ENCODE measurements around the gene LFNG.

The LFNG gene

DNA sequence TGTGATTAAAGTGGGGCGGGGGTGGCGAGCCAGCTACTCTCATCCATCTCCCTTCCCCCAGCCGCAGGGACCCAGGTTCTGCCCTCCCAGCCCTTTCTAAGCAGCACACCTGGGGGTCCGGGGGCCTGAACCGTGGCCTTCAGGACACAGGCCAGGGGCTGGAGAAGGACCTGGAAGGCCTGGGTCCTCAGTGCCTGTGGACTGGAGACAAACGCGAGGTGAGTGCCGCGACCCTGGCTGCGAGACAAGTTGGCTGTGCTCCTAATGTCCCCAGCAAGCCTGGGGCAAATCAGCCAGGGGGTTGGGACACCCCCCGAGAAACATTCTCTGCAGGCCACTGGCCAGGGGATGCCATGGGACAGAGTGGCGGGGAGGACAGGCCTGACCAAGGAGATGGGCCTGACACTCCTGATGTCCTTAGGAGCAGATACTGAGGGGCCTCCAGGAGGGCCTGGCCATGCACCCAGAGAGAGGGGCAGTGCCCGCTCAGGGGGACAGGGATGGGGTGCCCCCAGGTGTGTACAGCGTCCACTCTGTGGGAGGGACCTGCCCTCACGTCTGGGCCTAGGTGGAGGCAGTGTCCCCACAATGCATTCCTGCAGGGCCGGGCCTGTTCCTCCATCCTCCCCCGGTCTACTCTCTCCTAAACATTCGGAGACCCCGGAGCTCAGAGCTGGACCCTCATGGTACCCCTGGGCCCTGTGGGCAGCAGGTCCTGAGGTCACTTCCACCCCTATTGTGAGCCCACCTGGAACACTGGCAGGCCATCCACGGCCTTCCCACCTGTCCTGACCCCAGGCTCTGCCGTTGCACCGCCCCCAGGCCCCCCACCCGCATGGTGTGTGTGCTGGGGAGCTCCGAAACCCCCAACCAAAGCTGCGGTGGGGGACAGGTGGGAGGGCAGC is 22.7 kb downstream of the LFNG start:
- no peak overlapping the region for H3K4me2 ChIP-seq (ENCODE audit: low read length)
- no peak overlapping the region for H2AFZ ChIP-seq (ENCODE audit: low read depth, low read length)
- H3K9ac ChIP-seq (ENCODE audit: low read length) = no peak overlapping the region
- no peaks in the 10 kb centered on the region for H3K4me1 ChIP-seq (ENCODE audit: low read length)
- TF ChIP-seq, protein P1, sequence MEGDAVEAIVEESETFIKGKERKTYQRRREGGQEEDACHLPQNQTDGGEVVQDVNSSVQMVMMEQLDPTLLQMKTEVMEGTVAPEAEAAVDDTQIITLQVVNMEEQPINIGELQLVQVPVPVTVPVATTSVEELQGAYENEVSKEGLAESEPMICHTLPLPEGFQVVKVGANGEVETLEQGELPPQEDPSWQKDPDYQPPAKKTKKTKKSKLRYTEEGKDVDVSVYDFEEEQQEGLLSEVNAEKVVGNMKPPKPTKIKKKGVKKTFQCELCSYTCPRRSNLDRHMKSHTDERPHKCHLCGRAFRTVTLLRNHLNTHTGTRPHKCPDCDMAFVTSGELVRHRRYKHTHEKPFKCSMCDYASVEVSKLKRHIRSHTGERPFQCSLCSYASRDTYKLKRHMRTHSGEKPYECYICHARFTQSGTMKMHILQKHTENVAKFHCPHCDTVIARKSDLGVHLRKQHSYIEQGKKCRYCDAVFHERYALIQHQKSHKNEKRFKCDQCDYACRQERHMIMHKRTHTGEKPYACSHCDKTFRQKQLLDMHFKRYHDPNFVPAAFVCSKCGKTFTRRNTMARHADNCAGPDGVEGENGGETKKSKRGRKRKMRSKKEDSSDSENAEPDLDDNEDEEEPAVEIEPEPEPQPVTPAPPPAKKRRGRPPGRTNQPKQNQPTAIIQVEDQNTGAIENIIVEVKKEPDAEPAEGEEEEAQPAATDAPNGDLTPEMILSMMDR (IDR thresholded peaks at IDR 0.05; ENCODE audit: low read depth, low read length) = no peak
- TF ChIP-seq EZH2phosphoT487 (IDR thresholded peaks at IDR 0.05; ENCODE audit: low read depth) = no peak
- no peaks in the 10 kb centered on the region for H4K20me1 ChIP-seq (ENCODE audit: insufficient read depth, low read length)
- no peaks in the 10 kb centered on the region for H3K9me3 ChIP-seq (ENCODE audit: insufficient read depth, low read length)
- no peak overlapping the region for H3K27ac ChIP-seq (ENCODE audit: low read length)
- H3K4me3 ChIP-seq (ENCODE audit: low read length) = no peak overlapping the region
- peaks cover 10% of the 10 kb centered on the region for H3K36me3 ChIP-seq (replicated peaks; ENCODE audit: low read depth, low read length)
- no peaks in the 10 kb centered on the region for H3K27me3 ChIP-seq (ENCODE audit: low read depth, low read length)
- H3K79me2 ChIP-seq (ENCODE audit: low read length) = no peaks in the 10 kb centered on the region

DNA sequence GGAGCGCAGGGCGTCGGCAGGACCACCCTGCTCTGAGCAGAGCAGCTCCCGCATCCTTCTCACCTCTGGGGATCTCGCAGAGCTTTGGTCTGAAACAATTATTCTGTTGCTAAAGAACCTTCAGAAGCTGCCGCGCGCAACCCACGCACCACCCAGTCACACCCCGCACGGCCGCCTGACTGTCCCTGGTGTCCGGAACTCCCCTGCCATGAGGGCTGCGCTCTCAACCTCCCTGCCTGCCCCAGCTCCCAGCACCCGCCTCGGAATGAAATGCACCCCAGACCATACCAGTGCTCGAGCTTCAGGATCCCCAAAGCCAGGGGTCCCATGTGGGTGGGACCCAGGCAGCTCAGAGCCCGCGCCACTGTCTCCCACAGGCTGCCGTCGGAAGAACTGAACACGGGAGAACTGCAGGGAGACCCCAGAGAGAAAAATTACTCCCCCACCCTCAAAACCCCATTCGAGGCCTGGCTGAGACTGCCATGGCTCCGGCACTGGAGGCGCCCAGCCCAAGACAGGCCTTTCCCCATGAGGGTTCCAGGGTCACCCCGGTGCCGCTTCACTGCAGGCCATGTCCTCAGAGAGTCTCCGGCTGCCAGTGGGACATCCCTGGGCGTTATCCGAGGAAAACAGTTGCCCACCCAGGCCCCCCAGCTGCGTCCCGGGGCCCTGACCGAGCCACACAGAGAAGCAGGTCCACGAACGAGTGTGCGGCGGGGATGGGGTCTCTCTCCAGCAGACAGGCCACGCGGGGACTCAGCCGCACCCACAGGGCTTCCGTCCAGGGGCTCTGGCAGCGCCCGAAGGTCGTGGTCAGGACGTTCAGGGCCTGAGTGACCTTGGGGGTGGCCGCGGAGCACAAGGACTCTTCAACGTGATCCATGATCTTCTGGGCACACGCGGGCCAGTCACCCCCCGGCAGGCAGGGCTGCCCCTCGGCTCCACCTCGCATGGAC is 23.6 kb downstream of the LFNG start:
- no peak overlapping the region for H3K9ac ChIP-seq (ENCODE audit: low read length)
- no peak overlapping the region for H3K4me2 ChIP-seq (ENCODE audit: low read length)
- H3K4me1 ChIP-seq (ENCODE audit: low read length) = no peaks in the 10 kb centered on the region
- H3K27me3 ChIP-seq (ENCODE audit: low read depth, low read length) = no peaks in the 10 kb centered on the region
- no peak for TF ChIP-seq EZH2phosphoT487 (IDR thresholded peaks at IDR 0.05; ENCODE audit: low read depth)
- TF ChIP-seq, protein P1 (IDR thresholded peaks at IDR 0.05; ENCODE audit: low read depth, low read length) = no peak
- no peak overlapping the region for H2AFZ ChIP-seq (ENCODE audit: low read depth, low read length)
- no peak overlapping the region for H3K27ac ChIP-seq (ENCODE audit: low read length)
- H3K79me2 ChIP-seq (ENCODE audit: low read length) = no peaks in the 10 kb centered on the region
- peaks cover 12% of the 10 kb centered on the region for H3K36me3 ChIP-seq (replicated peaks; ENCODE audit: low read depth, low read length)
- no peak overlapping the region for H3K4me3 ChIP-seq (ENCODE audit: low read length)
- no peaks in the 10 kb centered on the region for H4K20me1 ChIP-seq (ENCODE audit: insufficient read depth, low read length)
- H3K9me3 ChIP-seq (ENCODE audit: insufficient read depth, low read length) = no peaks in the 10 kb centered on the region

DNA sequence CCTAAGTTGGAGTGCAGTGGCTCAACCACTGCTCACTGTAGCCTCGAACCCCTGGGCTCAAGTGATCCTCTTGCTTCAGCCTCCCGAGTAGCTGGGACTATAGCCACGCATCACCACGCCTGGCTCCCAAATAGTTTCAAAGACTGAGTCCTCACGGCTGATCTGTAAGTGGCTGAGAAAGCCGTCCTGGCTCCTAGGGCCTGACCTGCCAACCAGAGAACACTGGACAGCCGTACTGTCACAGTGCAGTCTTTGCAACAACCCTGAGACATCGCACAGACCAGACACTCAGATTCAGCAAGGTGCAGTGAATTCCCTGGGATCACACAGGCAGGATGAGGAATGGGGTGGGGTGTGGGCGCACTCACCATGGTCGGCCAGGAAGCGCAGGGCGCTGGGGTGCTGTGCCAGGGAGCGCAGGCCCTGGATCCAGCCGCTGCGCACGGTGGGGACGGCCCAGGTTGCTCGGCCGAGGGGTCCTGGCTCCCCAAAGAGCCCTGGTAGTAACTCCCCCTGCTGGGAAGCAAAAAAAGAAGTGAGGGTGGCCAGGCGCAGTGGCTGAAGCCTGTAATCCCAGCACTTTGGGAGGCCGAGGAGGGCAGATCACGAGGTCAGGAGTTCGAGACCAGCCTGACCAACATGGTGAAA is 25.1 kb downstream of the LFNG start:
- no peaks in the 10 kb centered on the region for H3K9me3 ChIP-seq (ENCODE audit: insufficient read depth, low read length)
- H3K27ac ChIP-seq (ENCODE audit: low read length) = no peak overlapping the region
- H3K27me3 ChIP-seq (ENCODE audit: low read depth, low read length) = no peaks in the 10 kb centered on the region
- no peak overlapping the region for H3K4me3 ChIP-seq (ENCODE audit: low read length)
- H3K9ac ChIP-seq (ENCODE audit: low read length) = no peak overlapping the region
- no peaks in the 10 kb centered on the region for H4K20me1 ChIP-seq (ENCODE audit: insufficient read depth, low read length)
- TF ChIP-seq, protein P1 (IDR thresholded peaks at IDR 0.05; ENCODE audit: low read depth, low read length) = no peak
- no peak for TF ChIP-seq EZH2phosphoT487 (IDR thresholded peaks at IDR 0.05; ENCODE audit: low read depth)
- H2AFZ ChIP-seq (ENCODE audit: low read depth, low read length) = no peak overlapping the region
- H3K4me2 ChIP-seq (ENCODE audit: low read length) = no peak overlapping the region
- H3K4me1 ChIP-seq (ENCODE audit: low read length) = no peaks in the 10 kb centered on the region
- H3K79me2 ChIP-seq (ENCODE audit: low read length) = no peaks in the 10 kb centered on the region
- H3K36me3 ChIP-seq (replicated peaks; ENCODE audit: low read depth, low read length) = peaks cover 6% of the 10 kb centered on the region
